ENCODE data around the gene NR1D1. TPM values are rescaled to one million over a fixed set of nuclear protein-coding genes. Genes with fewer than 3 reads are reported as not detected.

NR1D1 gene
- total RNA-seq, 2 donors from 2014 or later, result 2.3 to 5.9 TPM

DNA sequence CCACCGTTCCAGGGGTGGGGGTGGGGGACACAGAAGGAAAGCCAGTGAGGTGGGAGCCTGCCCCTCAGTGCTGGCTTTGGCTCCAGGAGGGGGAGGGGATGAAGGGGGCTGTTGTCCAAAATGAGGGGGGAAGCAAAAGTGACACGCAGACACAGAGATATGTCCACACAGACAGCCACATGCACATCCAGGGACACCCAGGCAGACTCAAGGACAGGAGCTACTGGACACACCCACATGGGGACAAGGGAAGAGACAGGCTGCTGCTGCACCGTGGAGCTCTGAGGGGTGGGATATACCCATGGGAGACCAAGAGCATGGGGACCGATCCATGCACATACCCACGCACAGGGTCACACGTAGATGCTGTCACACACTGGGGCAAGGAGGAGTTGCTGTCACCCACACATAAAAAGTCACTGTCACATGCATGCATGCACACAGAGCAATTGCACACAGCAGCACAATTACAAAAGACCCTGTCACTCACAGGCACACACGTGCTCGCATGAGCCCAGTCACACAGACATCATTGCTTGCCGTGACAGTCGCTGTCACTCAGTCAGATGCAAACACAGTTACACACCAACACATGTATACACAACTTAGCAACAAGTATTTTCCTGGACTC, 36.4 kb downstream of the NR1D1 start:
- ATAC-seq (no peak), DNase-seq (no peak)
- no peaks in the 10 kb centered on the region for H3K27me3 ChIP-seq
- intact Hi-C loops (cut with DNase I), result no loop called here
- H3K27ac ChIP-seq, result peak overlapping the region; percentile 96 to 98 (median 96)
- TF ChIP-seq CTCF (IDR thresholded peaks at IDR 0.05), result no peak
- TF ChIP-seq POLR2A (IDR thresholded peaks at IDR 0.05), result no peak
- H3K9me3 ChIP-seq, result no peaks in the 10 kb centered on the region
- no peaks in the 10 kb centered on the region for H3K36me3 ChIP-seq (replicated peaks in 1 of 2; ENCODE audit: insufficient read depth in 1 of 2, low read depth in 2 of 2)
- WGBS, 2 donors, result 1 to 2% methylated on average over 4 to 10 of the region's 10 CpGs
- peaks cover 53% of the 10 kb centered on the region for H3K4me1 ChIP-seq
- H3K4me3 ChIP-seq, result peak overlapping the region in 1 of 2 donors; percentile 94

- Histone ChIP-seq H3K9me3 (no peaks in the 10 kb centered on the region), H3K4me3 (peak overlapping the region; percentile 94), H3K27ac (peak overlapping the region; percentile 96 to 98 (median 96)), H3K27me3 (no peaks in the 10 kb centered on the region), H3K4me1 (peaks cover 46% of the 10 kb centered on the region), H3K36me3 (replicated peaks in 1 of 2; ENCODE audit: insufficient read depth in 1 of 2, low read depth in 2 of 2) (no peaks in the 10 kb centered on the region)
- 0% methylated on average over 7 to 42 of the region's 42 CpGs for WGBS, 2 donors
- ATAC-seq, result peak; percentile 66
- DNase-seq, result peak; percentile 51 to 64 (median 56)
- TF ChIP-seq CTCF (IDR thresholded peaks at IDR 0.05) (peak in 3 of 7 experiments; percentile 6 to 15 (median 13)), POLR2A (IDR thresholded peaks at IDR 0.05) (peak; percentile 55 to 77 (median 69))
- intact Hi-C loops (cut with DNase I), result no loop called here
Observed at GRCh38 chr17:40063187-40063771, 37.1 kb downstream of the NR1D1 start.

DNA sequence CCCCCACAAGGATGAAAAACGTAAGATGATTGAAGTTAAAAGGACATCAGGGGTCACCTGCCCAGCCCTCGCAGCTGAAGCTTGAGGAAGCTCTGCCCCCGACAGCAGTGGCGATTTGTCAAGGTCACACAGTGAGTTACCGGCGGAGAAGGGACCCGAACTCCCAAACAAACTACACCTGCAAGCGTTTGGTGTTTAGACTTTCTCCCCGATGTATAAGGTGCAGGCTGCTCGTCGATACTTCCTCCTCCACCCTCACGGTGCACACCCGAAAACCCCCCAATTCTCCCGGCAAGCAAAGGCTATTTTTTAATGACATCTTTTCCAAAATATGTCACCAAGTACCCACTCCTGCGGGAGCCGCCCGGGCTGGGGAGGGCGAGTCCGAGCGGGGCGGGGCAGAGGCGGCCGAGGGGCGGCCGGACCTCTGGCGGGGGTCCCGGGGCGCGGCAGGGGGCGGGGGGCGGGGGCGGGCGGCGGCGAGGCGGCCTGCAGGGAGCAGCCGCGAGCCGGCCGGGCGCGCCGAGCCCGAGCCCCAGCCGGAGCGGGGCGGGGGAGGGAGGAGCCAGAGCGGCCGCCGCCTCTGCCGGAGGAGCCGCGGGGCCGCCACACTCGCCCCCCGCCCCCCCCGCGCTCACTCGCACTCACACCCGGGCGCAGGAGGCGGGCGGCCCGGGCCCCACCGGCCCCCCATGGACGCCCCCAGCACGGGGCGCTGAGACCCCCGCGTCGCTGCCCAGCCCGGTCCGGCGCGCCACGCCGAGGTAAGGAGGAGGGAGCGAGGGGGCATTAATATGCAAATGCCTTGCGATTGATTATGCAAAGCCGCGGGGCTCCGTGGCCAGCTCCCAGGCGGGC, 37.8 kb downstream of the NR1D1 start, which contains the start of gene THRA:
Gene THRA, plus strand, starts transcription at position 637 of the 858 bp plus-strand sequence. CDS start 11,524 bp downstream, outside the sequence.
- intact Hi-C loops (cut with DNase I), result no loop called here
- ATAC-seq (peak; percentile 86), DNase-seq (peak; percentile 72 to 84 (median 76))
- H3K4me3 ChIP-seq, result peak within 1 kb of the TSS; percentile 94
- no peaks in the 10 kb centered on the region for H3K9me3 ChIP-seq
- H3K4me1 ChIP-seq, result peaks cover 39% of the 10 kb centered on the region
- TF ChIP-seq CTCF (IDR thresholded peaks at IDR 0.05) (peak in 6 of 7 experiments; percentile 8 to 54 (median 31)), POLR2A (IDR thresholded peaks at IDR 0.05) (no peak)
- no peaks in the 10 kb centered on the region for H3K36me3 ChIP-seq (replicated peaks in 1 of 2; ENCODE audit: insufficient read depth in 1 of 2, low read depth in 2 of 2)
- peak within 1 kb of the TSS; percentile 96 to 98 (median 96) for H3K27ac ChIP-seq
- WGBS, 2 donors, result 0% methylated on average over 19 to 35 of the region's 83 CpGs
- H3K27me3 ChIP-seq, result no peaks in the 10 kb centered on the region

- ATAC-seq, result no peak
- intact Hi-C loops (cut with DNase I), result no loop called here
- no peaks in the 10 kb centered on the region for H3K27me3 ChIP-seq
- no peaks in the 10 kb centered on the region for H3K36me3 ChIP-seq (replicated peaks in 1 of 2; ENCODE audit: insufficient read depth in 1 of 2, low read depth in 2 of 2)
- H3K4me1 ChIP-seq, result peaks cover 35% of the 10 kb centered on the region
- H3K27ac ChIP-seq, result no peak overlapping the region
- no peak for TF ChIP-seq POLR2A (IDR thresholded peaks at IDR 0.05)
- TF ChIP-seq CTCF (IDR thresholded peaks at IDR 0.05), result no peak
- DNase-seq, result no peak
- no peak overlapping the region for H3K4me3 ChIP-seq
- H3K9me3 ChIP-seq, result no peaks in the 10 kb centered on the region
- WGBS, 2 donors, result 34 to 48% methylated on average over 3 to 10 of the region's 10 CpGs
Observed at GRCh38 chr17:40061609-40062038, 38.8 kb downstream of the NR1D1 start.

Data from body of pancreas (tissue), 4 donors.